ENCODE results near the gene ITGA2B.
"Not testable (repeated sequence)": the region's sequence is repeated elsewhere in the genome, so short reads cannot be mapped to it uniquely, and the experiment has no call there.

Gene ITGA2B

GRCh38 chr17:44351961-44352827 is 37.3 kb downstream of the ITGA2B start:
- DNase-seq (ENCODE audit: low read depth) = no peak

- DNase-seq (ENCODE audit: low read depth) = no peak
These were observed 38.0 kb downstream of the ITGA2B start for GRCh38 chr17:44351464-44351863.

GRCh38 chr17:44350733-44351226 is 38.7 kb downstream of the ITGA2B start:
- peak; percentile 50 for DNase-seq (ENCODE audit: low read depth)

GRCh38 chr17:44349553-44350070 is 39.8 kb downstream of the ITGA2B start:
- no peak for DNase-seq (ENCODE audit: low read depth)

- DNase-seq (ENCODE audit: low read depth) = no peak
These were observed 40.5 kb downstream of the ITGA2B start for GRCh38 chr17:44348988-44349364.

- no peak for DNase-seq (ENCODE audit: low read depth)
These were observed 41.0 kb downstream of the ITGA2B start for GRCh38 chr17:44348234-44348987.

GRCh38 chr17:44347206-44348055 is 42.0 kb downstream of the ITGA2B start:
- not testable (repeated sequence) for DNase-seq (ENCODE audit: low read depth)

GRCh38 chr17:44346064-44346844 is 43.2 kb downstream of the ITGA2B start:
- no peak for DNase-seq (ENCODE audit: low read depth)

- DNase-seq (ENCODE audit: low read depth) = no peak
These were observed 43.9 kb downstream of the ITGA2B start for GRCh38 chr17:44345454-44346026.

- peak; percentile 67 for DNase-seq (ENCODE audit: low read depth)
These were observed 44.5 kb downstream of the ITGA2B start, which contains the start of gene GRN for GRCh38 chr17:44344939-44345453. Gene GRN (plus strand): TSS chr17:44345302. CDS start chr17:44349165, 3,863 bp downstream.

GRCh38 chr17:44343510-44344209 is 45.8 kb downstream of the ITGA2B start:
- no peak for DNase-seq (ENCODE audit: low read depth)

- not testable (repeated sequence) for DNase-seq (ENCODE audit: low read depth)
These were observed 48.9 kb downstream of the ITGA2B start for GRCh38 chr17:44340553-44340952.

- DNase-seq (ENCODE audit: low read depth) = no peak
These were observed 50.7 kb downstream of the ITGA2B start for GRCh38 chr17:44338702-44339101.

GRCh38 chr17:44335968-44336367 is 53.5 kb downstream of the ITGA2B start:
- no peak for DNase-seq (ENCODE audit: low read depth)

- DNase-seq (ENCODE audit: low read depth) = no peak
These were observed 53.9 kb downstream of the ITGA2B start for GRCh38 chr17:44335564-44335963.

GRCh38 chr17:44334727-44335126 is 54.7 kb downstream of the ITGA2B start:
- DNase-seq (ENCODE audit: low read depth) = no peak

GRCh38 chr17:44334315-44334714 is 55.1 kb downstream of the ITGA2B start:
- no peak for DNase-seq (ENCODE audit: low read depth)

GRCh38 chr17:44333371-44333770 is 56.1 kb downstream of the ITGA2B start:
- DNase-seq (ENCODE audit: low read depth) = no peak

GRCh38 chr17:44331249-44331760 is 58.1 kb downstream of the ITGA2B start:
- DNase-seq (ENCODE audit: low read depth) = no peak
